Peyer's patch (tissue), 4 donors: ENCODE results near the gene CXCL3.

Source experiments
- POLR2A ChIP-seq, 2 donors: fragments of 450-650 bp; IDR thresholded peaks; one replicate each; pipeline ENCODE4 v1.5.1; 2017; ENCODE audit warnings: antibody characterized with exemption in 2 of 2, mild to moderate bottlenecking in 2 of 2, moderate library complexity in 2 of 2
- TF ChIP-seq, protein P1 (sequence below), 6 experiments: fragments of 450-650 bp in 4 of 6; fragments of 200-600 bp in 2 of 6; sonication (generic) in 1 of 6; IDR thresholded peaks; one replicate each; pipeline ENCODE4 v1.5.1; 2017 to 2019; ENCODE audit warnings: antibody characterized with exemption in 6 of 6, mild to moderate bottlenecking in 3 of 6, moderate library complexity in 1 of 6

DNA sequence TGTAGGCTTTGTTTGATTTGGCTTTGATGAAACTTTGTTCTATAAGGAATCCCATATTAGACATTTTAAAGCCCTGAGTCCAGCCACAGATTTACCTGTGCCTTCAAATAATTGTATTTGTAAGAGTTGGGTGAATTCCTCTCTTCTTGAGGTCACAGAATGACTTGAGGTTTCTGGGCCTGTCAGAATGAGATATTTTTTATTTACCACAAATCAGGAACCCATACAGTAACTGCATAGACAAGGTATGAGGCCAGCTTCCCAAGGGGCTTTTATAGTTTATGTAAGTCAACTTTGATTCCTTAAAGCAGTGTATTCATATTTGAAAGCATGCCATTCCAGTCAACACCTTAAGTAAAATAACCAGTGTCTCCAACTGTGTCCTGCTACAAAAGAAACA is 29.1 kb upstream of the CXCL3 start:
- TF ChIP-seq, protein P1, sequence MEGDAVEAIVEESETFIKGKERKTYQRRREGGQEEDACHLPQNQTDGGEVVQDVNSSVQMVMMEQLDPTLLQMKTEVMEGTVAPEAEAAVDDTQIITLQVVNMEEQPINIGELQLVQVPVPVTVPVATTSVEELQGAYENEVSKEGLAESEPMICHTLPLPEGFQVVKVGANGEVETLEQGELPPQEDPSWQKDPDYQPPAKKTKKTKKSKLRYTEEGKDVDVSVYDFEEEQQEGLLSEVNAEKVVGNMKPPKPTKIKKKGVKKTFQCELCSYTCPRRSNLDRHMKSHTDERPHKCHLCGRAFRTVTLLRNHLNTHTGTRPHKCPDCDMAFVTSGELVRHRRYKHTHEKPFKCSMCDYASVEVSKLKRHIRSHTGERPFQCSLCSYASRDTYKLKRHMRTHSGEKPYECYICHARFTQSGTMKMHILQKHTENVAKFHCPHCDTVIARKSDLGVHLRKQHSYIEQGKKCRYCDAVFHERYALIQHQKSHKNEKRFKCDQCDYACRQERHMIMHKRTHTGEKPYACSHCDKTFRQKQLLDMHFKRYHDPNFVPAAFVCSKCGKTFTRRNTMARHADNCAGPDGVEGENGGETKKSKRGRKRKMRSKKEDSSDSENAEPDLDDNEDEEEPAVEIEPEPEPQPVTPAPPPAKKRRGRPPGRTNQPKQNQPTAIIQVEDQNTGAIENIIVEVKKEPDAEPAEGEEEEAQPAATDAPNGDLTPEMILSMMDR (IDR thresholded peaks at IDR 0.05): no peak
- TF ChIP-seq POLR2A (IDR thresholded peaks at IDR 0.05): no peak
